ENCODE results near the gene UGT1A8.

Gene UGT1A8

GRCh38 chr2:233791883-233792329, 174.5 kb downstream of the UGT1A8 start:
- Histone ChIP-seq H3F3A (ENCODE audit: insufficient read depth, low read length) (no peaks in the 10 kb centered on the region), H2AFZ (ENCODE audit: low read length) (no peak overlapping the region), H3K4me3 (ENCODE audit: low read length) (no peak overlapping the region)

DNA sequence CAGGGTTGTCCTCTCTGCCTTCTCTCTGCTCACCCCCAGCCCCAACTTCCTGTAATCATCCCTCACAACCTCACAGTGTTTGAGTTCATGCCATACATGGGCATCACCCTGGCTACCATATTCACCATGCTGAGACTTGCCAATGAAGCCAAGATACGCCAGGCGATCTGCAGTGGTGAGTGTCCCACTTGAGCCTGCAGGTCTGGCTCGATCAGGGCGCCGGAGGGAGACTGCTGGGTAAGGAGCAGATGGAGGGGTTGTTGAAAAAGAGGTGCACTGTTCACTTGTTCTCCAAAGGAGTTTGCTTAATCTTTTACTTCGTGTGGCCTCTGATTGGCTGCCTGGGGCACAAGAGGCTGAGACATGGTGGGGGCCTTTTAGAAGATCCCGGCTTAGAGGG, 175.3 kb downstream of the UGT1A8 start:
- Histone ChIP-seq H4K20me1 (ENCODE audit: insufficient read depth, low read length) (no peaks in the 10 kb centered on the region), H3K9ac (ENCODE audit: low read length) (no peak overlapping the region), H3K4me2 (ENCODE audit: low read depth, low read length) (no peak overlapping the region), H2AFZ (ENCODE audit: low read length) (no peak overlapping the region), H3K79me2 (ENCODE audit: low read length) (no peaks in the 10 kb centered on the region), H3K4me1 (ENCODE audit: low read length) (no peaks in the 10 kb centered on the region), H3K4me3 (ENCODE audit: low read length) (no peak overlapping the region), H3K36me3 (replicated peaks; ENCODE audit: insufficient read depth, low read length) (no peaks in the 10 kb centered on the region), H3K27me3 (replicated peaks; ENCODE audit: insufficient read depth, low read length) (no peaks in the 10 kb centered on the region), H3K9me2 (replicated peaks; ENCODE audit: insufficient read depth, low read length) (no peaks in the 10 kb centered on the region), H3K27ac (ENCODE audit: low read length) (no peak overlapping the region), H3F3A (ENCODE audit: insufficient read depth, low read length) (no peaks in the 10 kb centered on the region), H3K9me3 (replicated peaks; ENCODE audit: insufficient read depth, low read length) (no peaks in the 10 kb centered on the region)
- no peak for TF ChIP-seq EZH2phosphoT487 (IDR thresholded peaks at IDR 0.05; ENCODE audit: low read length)
- TF ChIP-seq, protein P1, sequence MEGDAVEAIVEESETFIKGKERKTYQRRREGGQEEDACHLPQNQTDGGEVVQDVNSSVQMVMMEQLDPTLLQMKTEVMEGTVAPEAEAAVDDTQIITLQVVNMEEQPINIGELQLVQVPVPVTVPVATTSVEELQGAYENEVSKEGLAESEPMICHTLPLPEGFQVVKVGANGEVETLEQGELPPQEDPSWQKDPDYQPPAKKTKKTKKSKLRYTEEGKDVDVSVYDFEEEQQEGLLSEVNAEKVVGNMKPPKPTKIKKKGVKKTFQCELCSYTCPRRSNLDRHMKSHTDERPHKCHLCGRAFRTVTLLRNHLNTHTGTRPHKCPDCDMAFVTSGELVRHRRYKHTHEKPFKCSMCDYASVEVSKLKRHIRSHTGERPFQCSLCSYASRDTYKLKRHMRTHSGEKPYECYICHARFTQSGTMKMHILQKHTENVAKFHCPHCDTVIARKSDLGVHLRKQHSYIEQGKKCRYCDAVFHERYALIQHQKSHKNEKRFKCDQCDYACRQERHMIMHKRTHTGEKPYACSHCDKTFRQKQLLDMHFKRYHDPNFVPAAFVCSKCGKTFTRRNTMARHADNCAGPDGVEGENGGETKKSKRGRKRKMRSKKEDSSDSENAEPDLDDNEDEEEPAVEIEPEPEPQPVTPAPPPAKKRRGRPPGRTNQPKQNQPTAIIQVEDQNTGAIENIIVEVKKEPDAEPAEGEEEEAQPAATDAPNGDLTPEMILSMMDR (IDR thresholded peaks at IDR 0.05; ENCODE audit: low read length), result no peak
- TF ChIP-seq EZH2 (optimal IDR thresholded peaks at IDR 0.05; ENCODE audit: low read depth, low read length), result no peak
- DNase-seq, result no peak

More at GRCh38 chr2:233791883-233792329, 174.5 kb downstream of the UGT1A8 start:
- no peaks in the 10 kb centered on the region for H3K27me3 ChIP-seq (replicated peaks; ENCODE audit: insufficient read depth, low read length)
- TF ChIP-seq, protein P1 (IDR thresholded peaks at IDR 0.05; ENCODE audit: low read length), result no peak
- no peak for TF ChIP-seq EZH2 (optimal IDR thresholded peaks at IDR 0.05; ENCODE audit: low read depth, low read length)
- TF ChIP-seq EZH2phosphoT487 (IDR thresholded peaks at IDR 0.05; ENCODE audit: low read length), result no peak
- no peaks in the 10 kb centered on the region for H3K4me1 ChIP-seq (ENCODE audit: low read length)
- no peaks in the 10 kb centered on the region for H3K9me3 ChIP-seq (replicated peaks; ENCODE audit: insufficient read depth, low read length)
- H3K9ac ChIP-seq (ENCODE audit: low read length), result no peak overlapping the region
- no peaks in the 10 kb centered on the region for H3K36me3 ChIP-seq (replicated peaks; ENCODE audit: insufficient read depth, low read length)
- DNase-seq, result no peak
- H3K27ac ChIP-seq (ENCODE audit: low read length), result no peak overlapping the region
- H3K9me2 ChIP-seq (replicated peaks; ENCODE audit: insufficient read depth, low read length), result no peaks in the 10 kb centered on the region
- H3K4me2 ChIP-seq (ENCODE audit: low read depth, low read length), result no peak overlapping the region
- H4K20me1 ChIP-seq (ENCODE audit: insufficient read depth, low read length), result no peaks in the 10 kb centered on the region
- H3K79me2 ChIP-seq (ENCODE audit: low read length), result no peaks in the 10 kb centered on the region

DNA sequence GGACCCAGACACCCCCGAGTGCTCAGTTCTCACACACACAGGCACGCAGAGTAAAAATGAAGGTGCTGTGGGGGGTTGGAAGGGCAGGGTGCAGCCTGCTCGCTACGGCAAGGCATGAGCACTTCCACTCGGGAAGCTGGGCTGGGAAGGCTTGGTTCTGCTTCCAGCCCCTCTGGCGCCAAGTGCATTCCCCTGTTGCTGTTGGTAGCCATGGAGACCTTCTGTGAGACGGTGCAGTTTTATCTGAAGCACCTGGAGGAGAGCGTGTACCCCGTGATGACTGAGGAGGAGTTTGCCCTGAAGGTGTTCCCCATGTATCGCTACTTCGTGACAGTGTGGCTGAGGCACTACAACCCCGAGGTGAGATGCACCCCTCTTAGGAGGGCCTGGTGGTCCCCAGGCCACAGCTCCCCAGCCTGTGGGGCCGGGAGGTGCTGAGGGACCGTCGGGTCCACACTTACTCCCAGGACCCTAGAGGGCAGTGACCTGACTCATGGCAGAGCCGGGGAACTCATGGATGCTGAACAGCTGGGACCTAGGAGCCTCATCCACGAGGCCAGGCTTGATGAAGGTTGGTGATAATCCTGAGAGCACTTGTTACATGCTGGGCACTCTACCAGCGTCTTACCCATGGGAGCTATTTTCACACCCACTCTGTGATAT, 176.2 kb downstream of the UGT1A8 start:
- no peak for DNase-seq
- no peaks in the 10 kb centered on the region for H4K20me1 ChIP-seq (ENCODE audit: insufficient read depth, low read length)
- H3K36me3 ChIP-seq (replicated peaks; ENCODE audit: insufficient read depth, low read length), result no peaks in the 10 kb centered on the region
- no peak overlapping the region for H2AFZ ChIP-seq (ENCODE audit: low read length)
- H3K4me3 ChIP-seq (ENCODE audit: low read length), result no peak overlapping the region
- no peaks in the 10 kb centered on the region for H3K9me3 ChIP-seq (replicated peaks; ENCODE audit: insufficient read depth, low read length)
- H3K4me1 ChIP-seq (ENCODE audit: low read length), result no peaks in the 10 kb centered on the region
- H3K9ac ChIP-seq (ENCODE audit: low read length), result no peak overlapping the region
- H3F3A ChIP-seq (ENCODE audit: insufficient read depth, low read length), result no peaks in the 10 kb centered on the region
- H3K4me2 ChIP-seq (ENCODE audit: low read depth, low read length), result no peak overlapping the region
- H3K79me2 ChIP-seq (ENCODE audit: low read length), result no peaks in the 10 kb centered on the region
- no peaks in the 10 kb centered on the region for H3K27me3 ChIP-seq (replicated peaks; ENCODE audit: insufficient read depth, low read length)
- TF ChIP-seq, protein P1 (IDR thresholded peaks at IDR 0.05; ENCODE audit: low read length), result no peak
- no peak for TF ChIP-seq EZH2 (optimal IDR thresholded peaks at IDR 0.05; ENCODE audit: low read depth, low read length)
- no peak for TF ChIP-seq EZH2phosphoT487 (IDR thresholded peaks at IDR 0.05; ENCODE audit: low read length)
- no peak overlapping the region for H3K27ac ChIP-seq (ENCODE audit: low read length)
- no peaks in the 10 kb centered on the region for H3K9me2 ChIP-seq (replicated peaks; ENCODE audit: insufficient read depth, low read length)
